Activated CD4-positive, CD25-positive, alpha-beta regulatory T cell treated with anti-CD3 and anti-CD28 coated beads, Interleukin-2, amount 50 U/mL, for 24 hours (primary cell): ENCODE data around the gene CBLL1.

Experiments
- ATAC-seq, 2 donors: fragments of 150-1000 bp; cut with Tn5 transposase; one replicate each; pipeline ENCODE4 v1.10.0; 2021; ENCODE audit warnings: mild to moderate bottlenecking in 1 of 2, moderate library complexity in 1 of 2

CBLL1 gene

GRCh38 chr7:107746006-107746405, 2.1 kb downstream of the CBLL1 start:
- no peak for ATAC-seq

DNA sequence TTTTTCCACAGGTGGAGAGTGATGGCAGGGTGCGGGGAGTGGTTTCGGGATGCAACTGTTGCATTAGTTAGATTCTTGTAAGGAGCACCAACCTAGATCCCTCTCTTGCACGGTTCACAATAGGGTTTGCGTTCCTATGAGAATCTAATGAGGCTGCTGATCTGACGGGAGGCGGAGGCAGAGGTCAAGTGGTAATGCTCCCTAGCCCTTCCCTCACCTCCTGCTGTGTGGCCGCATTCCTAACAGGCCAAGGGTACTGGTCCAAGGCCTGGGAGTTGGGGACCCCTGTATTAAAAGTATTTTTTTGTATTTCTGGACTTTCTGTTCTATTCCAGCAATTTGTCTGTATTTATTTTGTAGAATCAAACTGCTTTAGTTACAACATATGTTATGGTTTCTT, 7.2 kb downstream of the CBLL1 start:
- ATAC-seq = no peak

GRCh38 chr7:107754642-107755041, 10.7 kb downstream of the CBLL1 start:
- ATAC-seq = no peak

GRCh38 chr7:107758667-107759066, 14.7 kb downstream of the CBLL1 start:
- no peak for ATAC-seq

DNA sequence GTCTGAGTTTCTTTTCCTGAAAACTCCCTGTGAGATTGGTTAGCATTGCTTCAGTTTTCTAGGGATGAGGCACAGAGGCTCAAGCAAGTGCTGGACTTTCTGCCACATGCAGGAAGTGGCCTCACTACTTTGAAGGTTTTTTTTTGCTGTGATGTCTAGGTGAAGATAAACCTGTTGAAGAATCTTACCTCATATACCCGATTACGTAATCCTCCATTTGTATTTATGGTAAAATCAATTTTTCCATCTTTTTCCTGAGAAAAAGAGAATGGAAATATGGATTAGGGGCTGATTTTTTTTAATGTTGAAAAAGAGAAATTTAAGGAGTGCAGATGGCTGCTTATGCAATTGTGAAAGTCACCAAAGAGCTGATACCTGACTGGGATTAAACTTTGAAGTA, 23.4 kb downstream of the CBLL1 start:
- no peak for ATAC-seq

DNA sequence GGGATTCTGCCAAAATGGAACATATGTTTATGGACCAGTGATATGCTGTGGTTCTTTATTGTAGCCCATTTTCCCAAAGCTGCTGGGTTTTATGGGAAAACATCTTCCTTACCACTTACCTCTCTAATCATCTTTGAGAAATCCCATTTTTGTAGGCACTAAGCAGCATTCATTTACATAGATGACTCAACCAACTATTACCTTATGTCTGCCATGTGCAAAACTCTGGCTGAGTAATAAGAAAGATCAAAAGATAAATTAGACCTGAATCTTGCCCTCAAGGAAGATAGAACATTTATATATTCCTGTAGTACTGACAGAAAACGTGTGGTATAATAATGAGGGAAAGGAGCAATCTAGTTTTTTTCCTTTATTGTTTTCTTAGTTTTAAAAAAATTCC, 24.3 kb downstream of the CBLL1 start:
- peak in 1 of 2 donors; percentile 49 for ATAC-seq

DNA sequence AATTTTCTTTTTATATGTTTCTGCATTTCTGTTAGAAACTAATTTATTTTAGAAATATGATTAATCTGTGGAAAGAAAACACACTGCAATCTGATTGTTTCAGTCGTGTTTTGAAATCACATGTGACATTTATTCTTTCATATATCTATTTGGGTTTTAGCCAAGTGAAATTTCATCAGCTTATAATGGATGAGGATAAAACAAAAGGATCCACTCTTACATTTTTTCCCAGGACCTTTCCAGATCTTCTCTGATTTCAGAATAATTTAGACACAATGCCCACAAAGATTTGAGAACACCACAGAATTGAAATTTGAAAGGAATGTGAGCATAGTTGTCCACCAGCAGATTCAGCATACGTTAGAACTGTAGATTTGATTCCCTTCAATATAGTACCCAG, 29.1 kb downstream of the CBLL1 start:
- ATAC-seq = no peak

DNA sequence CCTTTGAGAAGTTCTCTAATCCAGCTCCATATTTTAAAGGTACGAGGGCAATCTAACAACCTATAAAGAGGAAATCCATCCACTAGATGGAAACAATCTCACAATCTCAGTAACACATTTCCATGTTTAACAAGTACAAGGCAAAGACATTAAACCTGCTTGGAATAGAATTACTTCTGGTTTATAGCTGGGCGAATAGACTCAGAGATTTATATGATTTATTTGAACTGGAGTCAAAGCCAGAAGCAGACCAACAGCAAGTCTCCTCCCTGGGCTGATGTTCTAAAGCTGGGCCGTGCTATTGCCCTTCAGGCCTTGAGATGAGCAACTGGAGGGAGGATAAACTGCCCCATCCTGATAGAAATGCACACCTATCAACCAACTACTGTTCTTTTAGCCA, 33.8 kb downstream of the CBLL1 start:
- ATAC-seq = no peak

DNA sequence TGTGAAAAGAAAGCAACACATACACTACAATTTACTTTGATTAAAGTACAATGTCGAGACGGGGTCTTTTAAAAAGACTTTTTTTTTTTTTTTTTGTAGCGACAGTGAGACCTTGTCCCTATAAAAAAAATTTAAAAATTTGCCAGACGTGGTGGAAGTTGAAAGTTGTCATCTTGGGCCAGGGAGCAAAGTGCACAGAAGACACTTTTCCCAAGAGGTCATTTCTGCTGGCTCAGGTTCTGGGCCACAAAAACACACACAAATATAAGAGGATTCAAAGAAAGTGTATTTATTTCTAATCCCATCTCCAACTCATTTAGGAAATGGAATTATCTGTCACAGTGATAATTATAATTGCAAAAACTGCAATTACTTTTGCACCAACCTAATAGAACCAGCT, 34.3 kb downstream of the CBLL1 start:
- no peak for ATAC-seq

- ATAC-seq = no peak
These were observed 35.7 kb downstream of the CBLL1 start for GRCh38 chr7:107779647-107780099.

- no peak for ATAC-seq
These were observed 38.4 kb downstream of the CBLL1 start for GRCh38 chr7:107782374-107782773.

DNA sequence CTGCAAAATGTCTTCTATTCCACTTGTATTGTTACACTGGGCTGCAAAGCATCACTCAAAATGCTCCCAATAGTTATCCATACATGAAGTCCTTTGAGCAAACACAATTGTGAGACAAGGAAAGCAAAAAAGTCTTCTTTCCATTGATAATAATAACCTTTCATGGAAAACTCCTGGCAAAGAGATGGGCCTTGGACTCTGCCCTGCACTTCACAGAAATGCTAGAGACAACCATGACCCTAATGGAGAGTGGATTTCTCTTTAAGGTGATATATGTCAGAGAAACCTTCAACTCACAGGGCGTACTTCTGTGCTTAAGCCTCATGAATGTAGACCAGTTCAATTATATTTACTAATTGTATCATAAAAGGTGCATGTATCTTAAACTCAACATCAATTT, 39.7 kb downstream of the CBLL1 start:
- no peak for ATAC-seq

DNA sequence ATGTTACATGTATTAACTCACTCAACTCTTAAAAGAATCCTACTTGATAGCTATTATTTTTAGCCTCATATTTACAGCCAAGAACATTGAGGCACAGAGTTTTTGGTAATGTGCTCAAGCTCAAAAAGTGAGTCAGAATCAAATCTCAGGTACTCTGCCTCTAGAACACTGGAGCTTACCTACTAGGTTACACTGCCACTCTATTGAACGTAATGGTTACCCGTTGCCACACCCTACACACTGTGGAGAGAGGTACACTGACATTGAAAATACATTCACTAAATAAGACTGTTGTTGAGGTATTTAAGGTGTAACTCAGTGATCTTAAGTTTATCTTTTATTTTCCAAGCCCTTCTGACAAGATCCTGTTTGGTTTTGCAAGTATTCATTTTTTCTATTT, 41.2 kb downstream of the CBLL1 start:
- ATAC-seq = no peak

GRCh38 chr7:107785926-107786325, 42.0 kb downstream of the CBLL1 start:
- ATAC-seq = no peak

GRCh38 chr7:107788216-107788615, 44.3 kb downstream of the CBLL1 start:
- ATAC-seq = no peak

DNA sequence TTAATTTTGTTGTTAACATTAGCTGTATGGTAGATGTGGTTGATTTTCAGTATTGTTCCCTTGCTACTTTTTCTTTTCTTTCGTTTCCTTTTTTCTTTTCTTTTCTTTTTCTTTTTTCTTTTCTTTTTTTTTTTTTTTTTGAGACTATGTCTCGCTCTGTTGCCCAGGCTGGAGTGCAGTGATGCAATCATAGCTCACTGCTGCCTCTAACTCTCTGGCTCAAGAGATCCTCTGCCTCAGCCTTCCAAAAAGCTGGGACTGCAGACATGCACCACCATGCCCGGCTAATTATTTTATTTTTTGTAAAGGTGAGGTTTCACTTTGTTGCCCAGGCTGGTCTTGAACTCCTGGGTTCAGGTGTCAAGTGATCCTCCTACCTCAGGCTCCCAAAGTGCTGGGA, 44.7 kb downstream of the CBLL1 start:
- no peak for ATAC-seq

DNA sequence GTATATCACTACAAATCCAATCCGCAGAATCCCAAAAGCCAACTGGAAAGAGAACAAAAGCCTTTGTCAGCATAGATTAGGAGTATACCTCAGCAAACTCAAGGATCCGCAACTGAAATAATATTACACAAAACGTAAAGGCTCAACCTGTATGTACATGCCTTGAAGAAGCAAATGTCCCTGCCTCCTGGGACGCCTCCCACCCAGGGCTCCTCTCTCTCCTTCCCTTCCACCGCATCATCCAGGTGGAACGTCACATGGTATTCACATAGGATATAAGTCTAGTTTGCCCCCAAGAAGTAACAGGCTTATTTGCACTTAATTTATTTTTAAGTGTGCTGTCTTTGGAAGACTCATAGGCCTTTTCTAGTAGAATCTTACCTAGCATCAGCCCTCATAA, 45.7 kb downstream of the CBLL1 start:
- no peak for ATAC-seq

DNA sequence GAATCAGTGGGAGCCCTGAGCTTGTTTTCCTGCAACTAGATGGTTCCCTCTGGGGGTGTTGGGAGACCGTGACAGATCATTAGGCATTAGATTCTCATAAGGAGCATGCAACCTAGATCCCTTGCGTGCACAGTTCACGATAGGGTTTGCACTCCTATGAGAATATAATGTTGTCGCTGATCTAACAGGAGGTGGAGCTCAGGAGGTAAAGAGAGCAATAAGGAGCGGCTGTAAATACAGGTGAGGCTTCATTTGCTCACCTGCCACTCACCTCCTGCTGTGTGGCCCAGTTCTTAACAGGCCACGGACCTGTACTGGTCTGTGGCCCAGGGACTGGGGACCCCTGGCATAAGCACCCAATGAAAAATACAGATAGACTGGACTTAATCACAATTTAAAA, 48.4 kb downstream of the CBLL1 start:
- ATAC-seq = no peak

- ATAC-seq = no peak
These were observed 55.8 kb downstream of the CBLL1 start for GRCh38 chr7:107799647-107800264.

- ATAC-seq = no peak
These were observed 59.2 kb downstream of the CBLL1 start, which contains the start of gene SLC26A3 for GRCh38 chr7:107803009-107803610. Gene SLC26A3, minus strand, starts transcription at chr7:107803223. Its CDS starts 8,714 bp downstream, at chr7:107794509.

DNA sequence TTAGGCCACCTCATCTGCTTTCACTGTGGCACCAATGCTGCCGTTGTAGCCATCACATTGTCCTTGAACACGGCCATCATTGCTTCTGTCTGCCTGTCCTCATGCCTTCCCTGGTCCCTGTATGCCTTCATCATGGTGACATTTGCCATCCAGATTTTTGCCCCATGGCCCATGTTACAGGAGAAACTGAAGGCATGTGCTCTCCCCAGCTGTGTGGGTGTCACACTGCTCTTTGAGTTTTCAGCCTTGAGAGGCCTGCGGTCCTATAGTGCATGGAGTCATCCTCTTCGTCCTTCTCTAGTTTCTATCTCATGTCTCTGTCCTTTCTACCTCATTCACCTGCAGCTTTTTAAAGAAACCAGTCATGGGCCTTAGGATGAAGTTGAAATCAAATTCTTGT, 65.2 kb downstream of the CBLL1 start:
- no peak for ATAC-seq

GRCh38 chr7:107810626-107811025, 66.7 kb downstream of the CBLL1 start:
- no peak for ATAC-seq
